Vagina (tissue), 2 donors: ENCODE measurements around the gene LKAAEAR1. TPM values are rescaled to one million over a fixed set of nuclear protein-coding genes. Genes with fewer than 3 reads are reported as not detected.

ENCODE experiments used
- DNase-seq, 2 donors: peaks; one replicate each; pipeline ENCODE4 v3.0.0-alpha.2; 2017; ENCODE audit errors: extremely low spot score in 2 of 2
- H3K27ac ChIP-seq: fragments of 200-600 bp; sonication (generic); one replicate; pipeline ENCODE4 v1.5.1; 2019
- H3K27me3 ChIP-seq: fragments of 200-600 bp; sonication (generic); one replicate; pipeline ENCODE4 v1.5.1; 2019
- H3K36me3 ChIP-seq, 2 donors: fragments of 200-600 bp; sonication (generic); one replicate each; pipeline ENCODE4 v1.5.1; 2017 to 2019
- H3K4me1 ChIP-seq: fragments of 200-600 bp; sonication (generic); one replicate; pipeline ENCODE4 v1.5.1; 2019
- H3K4me3 ChIP-seq, 2 donors: fragments of 200-600 bp; sonication (generic); 1 replicate in 1 of 2; 2 replicates in 1 of 2; pipeline ENCODE4 v1.5.1; 2016 to 2019
- H3K9me3 ChIP-seq: fragments of 200-600 bp; sonication (generic); one replicate; pipeline ENCODE4 v1.5.1; 2019
- POLR2A ChIP-seq, 2 donors: fragments of 450-650 bp; IDR thresholded peaks; one replicate each; pipeline ENCODE4 v1.6.1; 2017; ENCODE audit warnings: antibody characterized with exemption in 2 of 2, mild to moderate bottlenecking in 2 of 2, moderate library complexity in 2 of 2
- POLR2AphosphoS5 ChIP-seq, 2 donors: sonication (generic); formaldehyde crosslinking; IDR thresholded peaks; one replicate each; pipeline ENCODE4 v1.9.0; 2017; ENCODE audit warnings: antibody characterized with exemption in 2 of 2, mild to moderate bottlenecking in 2 of 2, low read depth in 1 of 2; ENCODE audit not compliant: insufficient read depth in 1 of 2
- intact Hi-C: fragments of 100-400 bp; cut with DNase I; formaldehyde crosslinking; loops from one replicate; pipeline ENCODE4 v1.15.1; 2023
- total RNA-seq: library from RNA; depleted of rRNA; stranded (reverse); fragments of >200 nt; gene quantifications from one replicate; pipeline ENCODE4 v1.2.3, GENCODE V29; 2016
- TF ChIP-seq, protein P1 (sequence below), 3 experiments: fragments of 450-650 bp in 2 of 3; fragments of 200-600 bp in 1 of 3; sonication (generic) in 1 of 3; IDR thresholded peaks; one replicate each; pipeline ENCODE4 v1.5.1; 2017 to 2019; ENCODE audit warnings: antibody characterized with exemption in 3 of 3, mild to moderate bottlenecking in 2 of 3, moderate library complexity in 2 of 3

Gene LKAAEAR1
- total RNA-seq, 1 donor from 2014 or later, result not detected

- intact Hi-C loops, result no loop called here
- TF ChIP-seq POLR2AphosphoS5 (IDR thresholded peaks at IDR 0.05; ENCODE audit: insufficient read depth in 1 of 2, low read depth in 1 of 2) (no peak), POLR2A (IDR thresholded peaks at IDR 0.05) (no peak)
- TF ChIP-seq, protein P1, sequence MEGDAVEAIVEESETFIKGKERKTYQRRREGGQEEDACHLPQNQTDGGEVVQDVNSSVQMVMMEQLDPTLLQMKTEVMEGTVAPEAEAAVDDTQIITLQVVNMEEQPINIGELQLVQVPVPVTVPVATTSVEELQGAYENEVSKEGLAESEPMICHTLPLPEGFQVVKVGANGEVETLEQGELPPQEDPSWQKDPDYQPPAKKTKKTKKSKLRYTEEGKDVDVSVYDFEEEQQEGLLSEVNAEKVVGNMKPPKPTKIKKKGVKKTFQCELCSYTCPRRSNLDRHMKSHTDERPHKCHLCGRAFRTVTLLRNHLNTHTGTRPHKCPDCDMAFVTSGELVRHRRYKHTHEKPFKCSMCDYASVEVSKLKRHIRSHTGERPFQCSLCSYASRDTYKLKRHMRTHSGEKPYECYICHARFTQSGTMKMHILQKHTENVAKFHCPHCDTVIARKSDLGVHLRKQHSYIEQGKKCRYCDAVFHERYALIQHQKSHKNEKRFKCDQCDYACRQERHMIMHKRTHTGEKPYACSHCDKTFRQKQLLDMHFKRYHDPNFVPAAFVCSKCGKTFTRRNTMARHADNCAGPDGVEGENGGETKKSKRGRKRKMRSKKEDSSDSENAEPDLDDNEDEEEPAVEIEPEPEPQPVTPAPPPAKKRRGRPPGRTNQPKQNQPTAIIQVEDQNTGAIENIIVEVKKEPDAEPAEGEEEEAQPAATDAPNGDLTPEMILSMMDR (IDR thresholded peaks at IDR 0.05), result no peak
- Histone ChIP-seq H3K9me3 (no peaks in the 10 kb centered on the region), H3K27ac (no peak overlapping the region), H3K36me3 (no peaks in the 10 kb centered on the region), H3K4me1 (peaks cover 38% of the 10 kb centered on the region), H3K4me3 (no peak overlapping the region), H3K27me3 (peaks cover 8% of the 10 kb centered on the region)
- no peak for DNase-seq
Measured at GRCh38 chr20:64052326-64052722, 31.9 kb downstream of the LKAAEAR1 start.

GRCh38 chr20:64051561-64052325 is 32.5 kb downstream of the LKAAEAR1 start:
- intact Hi-C loops, result no loop called here
- Histone ChIP-seq H3K27me3 (peaks cover 8% of the 10 kb centered on the region), H3K9me3 (no peaks in the 10 kb centered on the region), H3K4me1 (peaks cover 34% of the 10 kb centered on the region), H3K27ac (peak overlapping the region; percentile 13), H3K4me3 (no peak overlapping the region), H3K36me3 (no peaks in the 10 kb centered on the region)
- peak in 1 of 2 donors; percentile 30 for TF ChIP-seq POLR2AphosphoS5 (IDR thresholded peaks at IDR 0.05; ENCODE audit: insufficient read depth in 1 of 2, low read depth in 1 of 2)
- TF ChIP-seq, protein P1 (IDR thresholded peaks at IDR 0.05), result no peak
- no peak for DNase-seq

DNA sequence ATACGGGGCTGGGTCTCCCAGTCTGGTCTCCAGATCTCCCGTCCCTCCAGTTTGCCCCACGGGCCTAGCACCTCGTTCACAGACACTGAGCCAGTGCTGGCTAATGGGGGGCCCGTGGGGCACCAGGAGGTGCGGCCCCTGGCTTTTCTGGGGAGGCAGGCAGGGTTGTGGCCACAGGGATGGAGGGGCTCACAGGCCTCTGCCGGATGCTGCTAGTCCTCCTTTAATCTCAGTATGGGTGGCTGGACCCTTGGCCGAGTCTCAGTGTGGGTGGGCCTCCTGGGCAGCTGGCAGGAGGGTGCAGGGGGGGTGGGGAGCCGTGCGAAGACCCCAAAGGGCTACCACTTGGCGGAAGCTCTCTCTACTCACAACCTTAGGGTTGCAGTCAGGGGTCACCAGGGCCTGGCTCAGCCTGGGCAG is 33.2 kb downstream of the LKAAEAR1 start:
- intact Hi-C loops, result no loop called here
- Histone ChIP-seq H3K36me3 (no peaks in the 10 kb centered on the region), H3K4me3 (no peak overlapping the region), H3K27me3 (peaks cover 8% of the 10 kb centered on the region), H3K9me3 (no peaks in the 10 kb centered on the region), H3K27ac (peak overlapping the region; percentile 13), H3K4me1 (peaks cover 29% of the 10 kb centered on the region)
- TF ChIP-seq POLR2A (IDR thresholded peaks at IDR 0.05), result no peak
- no peak for TF ChIP-seq POLR2AphosphoS5 (IDR thresholded peaks at IDR 0.05; ENCODE audit: insufficient read depth in 1 of 2, low read depth in 1 of 2)
- TF ChIP-seq, protein P1 (IDR thresholded peaks at IDR 0.05), result no peak
- DNase-seq, result no peak

DNA sequence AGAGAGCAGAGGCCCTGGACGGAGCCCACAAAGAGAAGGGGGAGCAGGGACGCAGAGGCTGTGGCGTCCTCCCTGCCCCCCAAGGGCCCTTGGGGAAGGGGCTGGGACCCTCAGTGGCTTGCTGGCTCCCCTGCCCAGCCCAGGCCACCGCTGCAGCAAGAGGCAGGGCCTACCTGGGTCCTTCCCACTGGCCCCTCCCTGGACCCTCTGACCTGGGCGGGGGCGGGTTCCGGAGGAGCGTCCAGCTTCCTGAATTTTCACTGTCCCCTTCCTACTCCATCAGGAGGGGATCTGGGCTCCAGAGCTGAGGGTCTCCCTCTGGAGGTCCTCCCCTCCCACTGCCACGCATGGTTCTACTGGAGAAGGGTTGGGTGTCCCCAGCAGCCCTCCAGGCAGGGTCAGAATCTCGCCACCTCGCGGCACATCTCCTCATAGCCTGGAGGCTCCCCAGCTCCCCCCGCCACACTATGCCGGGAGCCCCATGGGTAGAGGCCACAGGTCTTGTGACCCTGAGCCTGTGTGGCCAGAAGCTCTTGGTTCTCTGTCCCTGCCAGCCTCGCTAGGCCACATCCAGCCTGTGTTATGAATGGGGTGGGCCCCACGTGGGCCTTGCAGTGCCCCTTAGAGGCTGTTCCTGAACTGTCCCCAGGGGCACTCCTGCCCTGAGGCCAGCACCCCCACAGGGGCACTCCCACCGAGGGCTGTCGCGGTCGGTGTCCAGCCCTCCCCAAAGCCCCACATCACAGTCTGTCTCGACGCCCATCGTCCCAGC is 33.8 kb downstream of the LKAAEAR1 start:
- no peak for DNase-seq
- TF ChIP-seq POLR2AphosphoS5 (IDR thresholded peaks at IDR 0.05; ENCODE audit: insufficient read depth in 1 of 2, low read depth in 1 of 2) (no peak), POLR2A (IDR thresholded peaks at IDR 0.05) (no peak)
- TF ChIP-seq, protein P1 (IDR thresholded peaks at IDR 0.05), result no peak
- H3K4me3 ChIP-seq, result peak overlapping the region in 1 of 2 donors; percentile 28
- H3K36me3 ChIP-seq, result no peaks in the 10 kb centered on the region
- peaks cover 8% of the 10 kb centered on the region for H3K27me3 ChIP-seq
- H3K4me1 ChIP-seq, result peaks cover 25% of the 10 kb centered on the region
- intact Hi-C loops, result no loop called here
- H3K9me3 ChIP-seq, result no peaks in the 10 kb centered on the region
- H3K27ac ChIP-seq, result peak overlapping the region; percentile 13
